Measurements from ENCODE around the gene RPRML. TPM values are rescaled to one million over a fixed set of nuclear protein-coding genes. Genes with fewer than 3 reads are reported as not detected.

The RPRML gene
- total RNA-seq, 2 experiments from 2014 or later = not detected

- Histone ChIP-seq H3K27me3 (ENCODE audit: control insufficient read depth in 1 of 2, insufficient read depth in 2 of 2, low read length in 2 of 2) (peaks cover 0 to 4% of the 10 kb centered on the region in 2 experiments), H3K9me3 (ENCODE audit: control insufficient read depth in 1 of 2, insufficient read depth in 1 of 2, low read length in 2 of 2) (no peaks in the 10 kb centered on the region), H3K27ac (ENCODE audit: low read depth in 1 of 2, low read length in 2 of 2) (no peak overlapping the region), H3K4me3 (ENCODE audit: low read length) (no peak overlapping the region), H3K36me3 (ENCODE audit: insufficient read depth, low read length) (peaks cover 4% of the 10 kb centered on the region), H3K4me1 (ENCODE audit: insufficient read depth, low read length) (no peaks in the 10 kb centered on the region)
- POLR2A ChIA-PET = no interaction called here
- Mint-ChIP-seq H3K4me1 (ENCODE audit: low read depth) (no peaks in the 10 kb centered on the region), H3K9me3 (no peaks in the 10 kb centered on the region), H3K4me3 (no peak overlapping the region), H3K27ac (no peak overlapping the region), H3K36me3 (ENCODE audit: low read depth) (peaks cover 17% of the 10 kb centered on the region), H3K27me3 (peaks cover 21% of the 10 kb centered on the region)
- intact Hi-C loops (cut with DNase I, micrococcal nuclease) = no loop called here
- TF ChIP-seq, protein P1, sequence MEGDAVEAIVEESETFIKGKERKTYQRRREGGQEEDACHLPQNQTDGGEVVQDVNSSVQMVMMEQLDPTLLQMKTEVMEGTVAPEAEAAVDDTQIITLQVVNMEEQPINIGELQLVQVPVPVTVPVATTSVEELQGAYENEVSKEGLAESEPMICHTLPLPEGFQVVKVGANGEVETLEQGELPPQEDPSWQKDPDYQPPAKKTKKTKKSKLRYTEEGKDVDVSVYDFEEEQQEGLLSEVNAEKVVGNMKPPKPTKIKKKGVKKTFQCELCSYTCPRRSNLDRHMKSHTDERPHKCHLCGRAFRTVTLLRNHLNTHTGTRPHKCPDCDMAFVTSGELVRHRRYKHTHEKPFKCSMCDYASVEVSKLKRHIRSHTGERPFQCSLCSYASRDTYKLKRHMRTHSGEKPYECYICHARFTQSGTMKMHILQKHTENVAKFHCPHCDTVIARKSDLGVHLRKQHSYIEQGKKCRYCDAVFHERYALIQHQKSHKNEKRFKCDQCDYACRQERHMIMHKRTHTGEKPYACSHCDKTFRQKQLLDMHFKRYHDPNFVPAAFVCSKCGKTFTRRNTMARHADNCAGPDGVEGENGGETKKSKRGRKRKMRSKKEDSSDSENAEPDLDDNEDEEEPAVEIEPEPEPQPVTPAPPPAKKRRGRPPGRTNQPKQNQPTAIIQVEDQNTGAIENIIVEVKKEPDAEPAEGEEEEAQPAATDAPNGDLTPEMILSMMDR (IDR thresholded peaks at IDR 0.05) = no peak
- CTCF ChIA-PET = no interaction called here
- DNase-seq (no peak), ATAC-seq (ENCODE audit: poor library complexity) (no peak)
These were observed 10.7 kb downstream of the RPRML start for GRCh38 chr17:46968224-46968834.

- intact Hi-C loops (cut with DNase I, micrococcal nuclease) = no loop called here
- Histone ChIP-seq H3K9me3 (ENCODE audit: control insufficient read depth in 1 of 2, insufficient read depth in 1 of 2, low read length in 2 of 2) (no peaks in the 10 kb centered on the region), H3K27ac (ENCODE audit: low read depth in 1 of 2, low read length in 2 of 2) (no peak overlapping the region), H3K27me3 (ENCODE audit: control insufficient read depth in 1 of 2, insufficient read depth in 2 of 2, low read length in 2 of 2) (peaks cover 0 to 4% of the 10 kb centered on the region in 2 experiments), H3K36me3 (ENCODE audit: insufficient read depth, low read length) (peaks cover 4% of the 10 kb centered on the region), H3K4me1 (ENCODE audit: insufficient read depth, low read length) (peaks cover 4% of the 10 kb centered on the region), H3K4me3 (ENCODE audit: low read length) (no peak overlapping the region)
- Mint-ChIP-seq H3K4me3 (no peak overlapping the region), H3K27ac (no peak overlapping the region), H3K4me1 (ENCODE audit: low read depth) (no peaks in the 10 kb centered on the region), H3K9me3 (peaks cover 3% of the 10 kb centered on the region), H3K27me3 (peaks cover 27% of the 10 kb centered on the region), H3K36me3 (ENCODE audit: low read depth) (peaks cover 21% of the 10 kb centered on the region)
- TF ChIP-seq, protein P1 (IDR thresholded peaks at IDR 0.05) = no peak
- no peak for DNase-seq
- ATAC-seq (ENCODE audit: poor library complexity) = no peak
- ChIA-PET POLR2A (no interaction called here), CTCF (no interaction called here)
These were observed 14.5 kb downstream of the RPRML start for GRCh38 chr17:46964315-46965265.

GRCh38 chr17:46963571-46963970 lies 15.5 kb downstream of the RPRML start:
- Mint-ChIP-seq H3K4me3 (no peak overlapping the region), H3K27me3 (peaks cover 27% of the 10 kb centered on the region), H3K27ac (no peak overlapping the region), H3K4me1 (ENCODE audit: low read depth) (no peaks in the 10 kb centered on the region), H3K9me3 (peaks cover 3% of the 10 kb centered on the region), H3K36me3 (ENCODE audit: low read depth) (peaks cover 21% of the 10 kb centered on the region)
- ChIA-PET POLR2A (no interaction called here), CTCF (no interaction called here)
- DNase-seq = no peak
- Histone ChIP-seq H3K4me3 (ENCODE audit: low read length) (no peak overlapping the region), H3K27ac (ENCODE audit: low read depth in 1 of 2, low read length in 2 of 2) (no peak overlapping the region), H3K36me3 (ENCODE audit: insufficient read depth, low read length) (peaks cover 2% of the 10 kb centered on the region), H3K9me3 (ENCODE audit: control insufficient read depth in 1 of 2, insufficient read depth in 1 of 2, low read length in 2 of 2) (peaks cover 0 to 2% of the 10 kb centered on the region in 2 experiments), H3K4me1 (ENCODE audit: insufficient read depth, low read length) (peaks cover 4% of the 10 kb centered on the region), H3K27me3 (ENCODE audit: control insufficient read depth in 1 of 2, insufficient read depth in 2 of 2, low read length in 2 of 2) (peaks cover 0 to 4% of the 10 kb centered on the region in 2 experiments)
- TF ChIP-seq, protein P1 (IDR thresholded peaks at IDR 0.05) = no peak
- ATAC-seq (ENCODE audit: poor library complexity) = no peak
- intact Hi-C loops (cut with DNase I, micrococcal nuclease) = no loop called here

Measured in CD4-positive, alpha-beta T cell (primary cell).